ENCODE data around the gene USP21.

DNA sequence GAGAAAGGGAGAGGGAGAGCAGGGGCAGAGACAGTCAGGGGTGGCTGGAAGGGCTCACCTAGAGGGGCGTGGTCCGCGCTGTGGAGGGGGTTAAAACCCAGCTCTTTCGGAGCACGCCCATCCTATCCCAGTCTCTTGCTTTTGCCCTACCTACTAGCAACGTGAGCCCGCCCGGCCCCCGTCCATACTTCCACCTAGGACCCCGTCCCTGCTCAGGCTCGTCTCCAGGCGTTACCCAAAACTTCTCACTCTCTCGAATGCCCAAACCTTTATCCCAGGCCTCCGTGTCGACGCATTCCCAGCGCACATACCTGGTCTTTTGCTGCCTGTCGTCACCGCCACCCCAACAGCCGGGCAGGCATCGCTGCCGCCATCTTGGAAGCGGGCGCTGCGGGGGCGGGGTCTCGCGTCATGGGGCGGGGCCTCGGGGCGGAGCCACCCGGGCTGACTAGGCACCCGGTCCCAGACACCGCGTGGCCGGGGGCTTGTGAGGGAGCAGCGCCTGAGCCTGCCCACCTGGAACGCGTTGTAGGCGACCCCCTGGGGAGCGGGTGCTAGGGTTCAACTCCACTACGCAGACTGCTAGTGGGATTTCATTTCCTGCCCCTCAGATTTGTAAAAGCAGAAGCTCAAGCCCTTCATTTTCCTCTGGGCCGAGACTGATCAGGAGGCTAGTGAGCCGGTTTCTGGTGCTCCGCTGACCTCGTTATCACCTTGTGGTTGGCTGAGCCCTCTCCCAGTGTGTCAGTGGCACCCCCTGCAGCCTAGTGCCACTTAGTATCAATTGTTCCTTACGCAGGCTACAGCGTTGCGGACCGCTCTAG is 18.0 kb downstream of the USP21 start, which contains the start of gene B4GALT3:
- TF ChIP-seq, protein P1, sequence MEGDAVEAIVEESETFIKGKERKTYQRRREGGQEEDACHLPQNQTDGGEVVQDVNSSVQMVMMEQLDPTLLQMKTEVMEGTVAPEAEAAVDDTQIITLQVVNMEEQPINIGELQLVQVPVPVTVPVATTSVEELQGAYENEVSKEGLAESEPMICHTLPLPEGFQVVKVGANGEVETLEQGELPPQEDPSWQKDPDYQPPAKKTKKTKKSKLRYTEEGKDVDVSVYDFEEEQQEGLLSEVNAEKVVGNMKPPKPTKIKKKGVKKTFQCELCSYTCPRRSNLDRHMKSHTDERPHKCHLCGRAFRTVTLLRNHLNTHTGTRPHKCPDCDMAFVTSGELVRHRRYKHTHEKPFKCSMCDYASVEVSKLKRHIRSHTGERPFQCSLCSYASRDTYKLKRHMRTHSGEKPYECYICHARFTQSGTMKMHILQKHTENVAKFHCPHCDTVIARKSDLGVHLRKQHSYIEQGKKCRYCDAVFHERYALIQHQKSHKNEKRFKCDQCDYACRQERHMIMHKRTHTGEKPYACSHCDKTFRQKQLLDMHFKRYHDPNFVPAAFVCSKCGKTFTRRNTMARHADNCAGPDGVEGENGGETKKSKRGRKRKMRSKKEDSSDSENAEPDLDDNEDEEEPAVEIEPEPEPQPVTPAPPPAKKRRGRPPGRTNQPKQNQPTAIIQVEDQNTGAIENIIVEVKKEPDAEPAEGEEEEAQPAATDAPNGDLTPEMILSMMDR (IDR thresholded peaks at IDR 0.05; ENCODE audit: low read length): peak; percentile 58
- no peak for TF ChIP-seq EZH2 (IDR thresholded peaks at IDR 0.05; ENCODE audit: borderline replicate concordance, low read length)

Data from OCI-LY1 (cell line).